Lower lobe of right lung (tissue), 1 donor: ENCODE data around the gene GGCT. TPM values are rescaled to one million over a fixed set of nuclear protein-coding genes. Genes with fewer than 3 reads are reported as not detected.

Source experiments
- total RNA-seq: library from RNA; stranded (reverse); fragmentation: NEBNext Ultra II Directional; extraction: Animal tissue kit (Norgen Biotek cat#: 25700); gene quantifications from one replicate; pipeline ENCODE4 v1.2.1, GENCODE V29; 2021
- donor health status: DM: no; HTN: yes; CAD: no; lungs with severe emphysema.

Gene GGCT
- total RNA-seq, 1 donor from 2014 or later, result 28.8 TPM

Other genes with a start within 250 kb of the GGCT start
- 26.6 TPM for gene ZNRF2, start 220.2 kb downstream of the GGCT start, total RNA-seq
- 42.9 TPM for gene NOD1, start 26.0 kb downstream of the GGCT start, total RNA-seq
- gene GARS1, start 90.0 kb upstream of the GGCT start, total RNA-seq, result 67.7 TPM
- gene CRHR2, start 177.6 kb upstream of the GGCT start, total RNA-seq, result not detected
- gene INMT, start 247.3 kb upstream of the GGCT start, total RNA-seq, result 249 TPM